SK-N-MC (cell line): ENCODE measurements around the gene CLCN2.

ENCODE experiments used
- EZH2 ChIP-seq: fragments of 200-600 bp; sonication (generic); IDR thresholded peaks from one replicate; pipeline ENCODE4 v1.6.1; 2017; ENCODE audit warnings: antibody characterized with exemption
- POLR2AphosphoS5 ChIP-seq: IDR thresholded peaks from 2 replicates; pipeline ENCODE4 v1.6.1; 2012; ENCODE audit warnings: mild to moderate bottlenecking, low read depth, low read length, borderline replicate concordance

DNA sequence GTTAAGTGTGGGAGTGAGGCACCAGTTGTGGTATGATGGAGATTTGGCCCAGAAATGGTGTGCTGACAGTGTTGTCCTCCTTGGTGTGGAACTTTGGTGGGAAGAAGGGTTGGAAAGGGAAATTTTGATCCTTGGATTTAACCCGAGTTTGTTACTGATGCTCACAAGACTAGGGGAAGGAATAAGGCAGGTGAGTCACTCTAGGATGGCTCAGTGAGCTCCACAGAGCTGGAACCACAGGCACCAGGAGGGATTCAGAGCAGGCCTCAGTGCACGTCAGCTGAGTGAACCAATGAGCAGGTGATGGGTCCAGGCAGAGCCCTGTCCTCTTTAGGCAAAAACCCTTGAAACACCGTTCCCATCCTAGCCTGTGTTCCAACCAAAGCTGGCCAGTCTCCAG lies 29.9 kb upstream of the CLCN2 start:
- TF ChIP-seq POLR2AphosphoS5 (no peak), EZH2 (no peak)
